Suppressor macrophage treated with lipopolysaccharide for 1 hour (primary cell): Measurements from ENCODE around the gene MAGI2.
"Not testable (repeated sequence)": the region's sequence is repeated elsewhere in the genome, so short reads cannot be mapped to it uniquely, and the experiment has no call there.

Source experiments
- DNase-seq, 3 donors: peaks; one replicate each; pipeline ENCODE4 v3.0.0-alpha.2; 2020 to 2022

The MAGI2 gene

GRCh38 chr7:79442766-79443165, 10.7 kb downstream of the MAGI2 start:
- DNase-seq, result not testable (repeated sequence)

- no peak for DNase-seq
Measured at GRCh38 chr7:79436378-79436777, 17.1 kb downstream of the MAGI2 start.

- DNase-seq, result no peak
Measured at GRCh38 chr7:79434867-79435266, 18.6 kb downstream of the MAGI2 start.

GRCh38 chr7:79434098-79434497, 19.4 kb downstream of the MAGI2 start:
- no peak for DNase-seq

- DNase-seq, result no peak
Measured at GRCh38 chr7:79430391-79430790, 23.1 kb downstream of the MAGI2 start.

- DNase-seq, result no peak
Measured at GRCh38 chr7:79425665-79426064, 27.8 kb downstream of the MAGI2 start.

- DNase-seq, result no peak
Measured at GRCh38 chr7:79421751-79422150, 31.7 kb downstream of the MAGI2 start.

- DNase-seq, result no peak
Measured at GRCh38 chr7:79420464-79420863, 33.0 kb downstream of the MAGI2 start.

- DNase-seq, result no peak
Measured at GRCh38 chr7:79414910-79415309, 38.6 kb downstream of the MAGI2 start.

- no peak for DNase-seq
Measured at GRCh38 chr7:79412915-79413314, 40.6 kb downstream of the MAGI2 start.

- DNase-seq, result no peak
Measured at GRCh38 chr7:79412438-79412837, 41.0 kb downstream of the MAGI2 start.

GRCh38 chr7:79410345-79410744, 43.1 kb downstream of the MAGI2 start:
- DNase-seq, result no peak

GRCh38 chr7:79407351-79407750, 46.1 kb downstream of the MAGI2 start:
- no peak for DNase-seq

- DNase-seq, result no peak
Measured at GRCh38 chr7:79406371-79406770, 47.1 kb downstream of the MAGI2 start.

- no peak for DNase-seq
Measured at GRCh38 chr7:79405368-79405767, 48.1 kb downstream of the MAGI2 start.

GRCh38 chr7:79403879-79404278, 49.6 kb downstream of the MAGI2 start:
- no peak for DNase-seq

GRCh38 chr7:79403451-79403850, 50.0 kb downstream of the MAGI2 start:
- DNase-seq, result no peak

GRCh38 chr7:79401254-79401653, 52.2 kb downstream of the MAGI2 start:
- no peak for DNase-seq

- no peak for DNase-seq
Measured at GRCh38 chr7:79400222-79400621, 53.2 kb downstream of the MAGI2 start.

- no peak for DNase-seq
Measured at GRCh38 chr7:79398138-79398749, 55.2 kb downstream of the MAGI2 start.

GRCh38 chr7:79386688-79387422, 66.6 kb downstream of the MAGI2 start:
- no peak for DNase-seq

- DNase-seq, result no peak
Measured at GRCh38 chr7:79381921-79382320, 71.5 kb downstream of the MAGI2 start.

GRCh38 chr7:79377097-79377496, 76.4 kb downstream of the MAGI2 start:
- no peak for DNase-seq

GRCh38 chr7:79376299-79377025, 77.0 kb downstream of the MAGI2 start:
- DNase-seq, result no peak
